DMS153 treated with DMSO at 0.1 percent for 48 hours (cell line): ENCODE results near the gene DAPK2.
A peak's percentile ranks its signal among the peaks of the same experiment; 100 is the strongest.
"Not testable (repeated sequence)": the region's sequence is repeated elsewhere in the genome, so short reads cannot be mapped to it uniquely, and the experiment has no call there.

Experiments used
- DNase-seq: peaks from one replicate; lab custom pipeline; 2025; ENCODE audit not compliant: unreplicated experiment; lab: John Stamatoyannopoulos, UW

Gene DAPK2

GRCh38 chr15:64046421-64047153 lies at the start of gene DAPK2:
Gene DAPK2 (minus strand): TSS chr15:64046485. CDS start chr15:64040261, 6,224 bp downstream.
- peak; percentile 0 for DNase-seq

GRCh38 chr15:64095431-64095794 lies 49.1 kb upstream of the DAPK2 start:
- DNase-seq = no peak

GRCh38 chr15:64093627-64094417 lies 47.5 kb upstream of the DAPK2 start, which contains the start of gene CIAO2A:
Gene CIAO2A (minus strand): TSS chr15:64093838. CDS start chr15:64093768, 70 bp downstream.
- peak; percentile 86 for DNase-seq

GRCh38 chr15:64092864-64093626 lies 46.8 kb upstream of the DAPK2 start:
- DNase-seq = no peak

GRCh38 chr15:64092075-64092820 lies 46.0 kb upstream of the DAPK2 start:
- DNase-seq = no peak

GRCh38 chr15:64090527-64090926 lies 44.2 kb upstream of the DAPK2 start:
- DNase-seq = no peak

- DNase-seq = no peak
Observed at GRCh38 chr15:64089543-64090280, 43.4 kb upstream of the DAPK2 start.

GRCh38 chr15:64082757-64083156 lies 36.5 kb upstream of the DAPK2 start:
- DNase-seq = no peak

GRCh38 chr15:64073496-64073895 lies 27.2 kb upstream of the DAPK2 start:
- DNase-seq = not testable (repeated sequence)

- DNase-seq = no peak
Observed at GRCh38 chr15:64072812-64073211, 26.5 kb upstream of the DAPK2 start.

- no peak for DNase-seq
Observed at GRCh38 chr15:64071931-64072765, 25.9 kb upstream of the DAPK2 start.

- DNase-seq = no peak
Observed at GRCh38 chr15:64070965-64071851, 24.9 kb upstream of the DAPK2 start.

- DNase-seq = no peak
Observed at GRCh38 chr15:64070106-64070505, 23.8 kb upstream of the DAPK2 start.

- DNase-seq = no peak
Observed at GRCh38 chr15:64068133-64068532, 21.8 kb upstream of the DAPK2 start.

- DNase-seq = peak; percentile 6
Observed at GRCh38 chr15:64067564-64068030, 21.3 kb upstream of the DAPK2 start.

- no peak for DNase-seq
Observed at GRCh38 chr15:64066451-64066850, 20.2 kb upstream of the DAPK2 start.

GRCh38 chr15:64060716-64061115 lies 14.4 kb upstream of the DAPK2 start:
- no peak for DNase-seq

GRCh38 chr15:64059104-64059503 lies 12.8 kb upstream of the DAPK2 start:
- DNase-seq = not testable (repeated sequence)
